Panc1 (cell line): ENCODE results near the gene TP73. TPM values are rescaled to one million over a fixed set of nuclear protein-coding genes. Genes with fewer than 3 reads are reported as not detected.

Experiments
- ATAC-seq: fragments of 200-7000 bp; cut with Tn5 transposase; 2 replicates; pipeline ENCODE4 v1.9.1; 2020; ENCODE audit warnings: mild to moderate bottlenecking, moderate library complexity
- BruUV-seq: library from RNA; stranded (reverse); fragments of 400-500 nt; replicated peaks from 2 replicates; lab custom pipeline; 2021; lab: Mats Ljungman, UMichigan
- CTCF ChIA-PET: fragments of 300-600 bp; sonication (Branson Sonifier 250); formaldehyde crosslinking; loops from one replicate; lab custom pipeline; 2022; ENCODE audit warnings: antibody characterized with exemption; lab: Charles Lee
- POLR2A ChIA-PET: fragments of 300-600 bp; sonication (Branson Sonifier 250); formaldehyde crosslinking; loops from one replicate; lab custom pipeline; 2022; ENCODE audit warnings: antibody characterized with exemption; lab: Charles Lee
- DNase-seq: peaks from one replicate; pipeline ENCODE4 v3.0.0-alpha.2; 2010; ENCODE audit warnings: low read depth, low spot score
- H3K27ac ChIP-seq: 2 replicates; pipeline ENCODE4 v1.5.1; 2011; ENCODE audit warnings: mild to moderate bottlenecking, low read length, inconsistent platforms
- H3K27me3 ChIP-seq: fragments of 200-500 bp; sonication (Bioruptor generic); 2 replicates; pipeline ENCODE4 v1.6.0; 2014; ENCODE audit warnings: low read length, inconsistent platforms; ENCODE audit not compliant: control insufficient read depth, insufficient read depth
- H3K36me3 ChIP-seq: fragments of 200-500 bp; sonication (Bioruptor generic); 2 replicates; pipeline ENCODE4 v1.5.1; 2014; ENCODE audit warnings: inconsistent platforms, mild to moderate bottlenecking, low read length, moderate library complexity; ENCODE audit not compliant: control insufficient read depth, insufficient read depth
- H3K4me1 ChIP-seq: 2 replicates; pipeline ENCODE4 v1.5.1; 2011; ENCODE audit warnings: inconsistent platforms, mild to moderate bottlenecking, low read length, moderate library complexity; ENCODE audit not compliant: control insufficient read depth, insufficient read depth
- H3K4me3 ChIP-seq, 2 experiments: 2 replicates each; pipeline ENCODE4 v1.5.1; 2011 to 2012; ENCODE audit warnings: low read depth in 2 of 2, low read length in 2 of 2, mild to moderate bottlenecking in 2 of 2, inconsistent platforms in 1 of 2, moderate library complexity in 1 of 2
- H3K9me3 ChIP-seq: fragments of 200-500 bp; sonication (Bioruptor generic); 2 replicates; pipeline ENCODE4 v1.5.1; 2014; ENCODE audit warnings: low read depth, mild to moderate bottlenecking, inconsistent platforms, low read length, moderate library complexity; ENCODE audit not compliant: control insufficient read depth, insufficient read depth
- CTCF ChIP-seq: fragments of 450-650 bp; IDR thresholded peaks from 2 replicates; pipeline ENCODE4 v1.5.1; 2017; ENCODE audit warnings: mild to moderate bottlenecking
- POLR2AphosphoS5 ChIP-seq: IDR thresholded peaks from 2 replicates; pipeline ENCODE4 v1.6.1; 2012; ENCODE audit warnings: mild to moderate bottlenecking, low read depth, low read length, moderate library complexity
- REST ChIP-seq, 2 experiments: IDR thresholded peaks; 2 replicates each; pipeline ENCODE4 v1.6.1; 2011 to 2012; ENCODE audit warnings: low read depth in 2 of 2, control low read depth in 1 of 2, low read length in 1 of 2, mild to moderate bottlenecking in 1 of 2, moderate library complexity in 1 of 2; ENCODE audit not compliant: insufficient read depth in 1 of 2
- SIN3A ChIP-seq: IDR thresholded peaks from 2 replicates; pipeline ENCODE4 v1.6.1; 2012; ENCODE audit warnings: low read depth, mild to moderate bottlenecking, low read length, moderate library complexity, borderline replicate concordance; ENCODE audit not compliant: insufficient read depth
- TCF7L2 ChIP-seq: IDR thresholded peaks from 2 replicates; pipeline ENCODE4 v1.6.1; 2011; ENCODE audit warnings: mild to moderate bottlenecking, low read depth, low read length, inconsistent platforms
- in situ Hi-C: cut with HindIII; loops from 2 replicates; pipeline ENCODE4 v1.10.0; 2016; ENCODE audit warnings: low sequenced_read_pairs, low pct_unique_long_range_greater_than_20kb
- intact Hi-C: fragments of 100-400 bp; cut with micrococcal nuclease; formaldehyde crosslinking; loops from one replicate; pipeline ENCODE4 v1.10.0; 2022; ENCODE audit not compliant: unreplicated experiment
- total RNA-seq: library from RNA; stranded (reverse); gene quantifications from one replicate; pipeline ENCODE4 v1.2.1, GENCODE V29; 2021; ENCODE audit not compliant: unreplicated experiment

Gene TP73
- total RNA-seq, 1 experiment from 2014 or later = 4.7 TPM

- no peak overlapping the region for H3K27ac ChIP-seq
- no peak overlapping the region for H3K4me3 ChIP-seq
- intact Hi-C loops (no loop called here), in situ Hi-C loops (no loop called here)
- ChIA-PET CTCF (interaction anchor here (0.6 kb wide), 1 partner anchor 201 kb away, joined by 3 read pairs; no protein-coding TSS in a partner anchor), POLR2A (no interaction called here)
- no peaks in the 10 kb centered on the region for H3K36me3 ChIP-seq
- no peak for ATAC-seq
- no TSS peak for BruUV-seq
- peaks cover 11% of the 10 kb centered on the region for H3K4me1 ChIP-seq
- H3K9me3 ChIP-seq = no peaks in the 10 kb centered on the region
- no peaks in the 10 kb centered on the region for H3K27me3 ChIP-seq
- DNase-seq = no peak
- no peak for TF ChIP-seq CTCF
- no peak for TF ChIP-seq POLR2AphosphoS5
- no peak for TF ChIP-seq REST (IDR thresholded peaks at IDR 0.05; ENCODE audit: insufficient read depth in 1 of 2, low read depth in 2 of 2, low read length in 1 of 2)
- no peak for TF ChIP-seq SIN3A
- TF ChIP-seq TCF7L2 = no peak
These were observed 39.3 kb downstream of the TP73 start for GRCh38 chr1:3691421-3692204.

- CTCF ChIA-PET = no interaction called here
- no TSS peak for BruUV-seq
These were observed 40.3 kb downstream of the TP73 start for GRCh38 chr1:3692598-3692997.

More at GRCh38 chr1:3692598-3692997, 40.3 kb downstream of the TP73 start:
- Histone ChIP-seq H3K27me3 (no peaks in the 10 kb centered on the region), H3K27ac (no peak overlapping the region), H3K4me3 (no peak overlapping the region), H3K36me3 (no peaks in the 10 kb centered on the region), H3K4me1 (peaks cover 11% of the 10 kb centered on the region), H3K9me3 (no peaks in the 10 kb centered on the region)
- intact Hi-C loops = no loop called here
- ATAC-seq (no peak), DNase-seq (no peak)
- POLR2A ChIA-PET = no interaction called here
- TF ChIP-seq TCF7L2 (no peak), CTCF (no peak), POLR2AphosphoS5 (no peak), SIN3A (no peak), REST (IDR thresholded peaks at IDR 0.05; ENCODE audit: insufficient read depth in 1 of 2, low read depth in 2 of 2, low read length in 1 of 2) (no peak)
- in situ Hi-C loops = no loop called here
